HAP-1 (cell line): ENCODE measurements around the gene AXDND1.
A peak's percentile ranks its signal among the peaks of the same experiment; 100 is the strongest.
"Not testable (repeated sequence)": the region's sequence is repeated elsewhere in the genome, so short reads cannot be mapped to it uniquely, and the experiment has no call there.

Source experiments
- DNase-seq, 2 experiments: peaks; one replicate each; pipeline ENCODE4 v3.0.0-alpha.2; 2016 to 2020; ENCODE audit warnings: low spot score in 2 of 2
- H3K27me3 ChIP-seq: fragments of 250-450 bp; sonication (Bioruptor Pico); 2 replicates; pipeline ENCODE4 v1.5.1; 2020; ENCODE audit warnings: low read depth, mild to moderate bottlenecking, moderate library complexity
- H3K36me3 ChIP-seq: fragments of 250-450 bp; sonication (Bioruptor Pico); replicated peaks from 2 replicates; pipeline ENCODE4 v1.5.1; 2020; ENCODE audit warnings: mild to moderate bottlenecking
- H3K4me1 ChIP-seq: fragments of 250-450 bp; sonication (Bioruptor Pico); 2 replicates; pipeline ENCODE4 v1.5.1; 2020; ENCODE audit warnings: mild to moderate bottlenecking
- H3K4me3 ChIP-seq: fragments of 250-450 bp; sonication (Bioruptor Pico); 2 replicates; pipeline ENCODE4 v1.5.1; 2020; ENCODE audit warnings: mild to moderate bottlenecking, moderate library complexity
- H3K9me3 ChIP-seq: fragments of 250-450 bp; sonication (Bioruptor Pico); 2 replicates; pipeline ENCODE4 v1.5.1; 2020; ENCODE audit warnings: mild to moderate bottlenecking, moderate library complexity
- in situ Hi-C: fragments of 300-500 bp; cut with MboI; formaldehyde crosslinking; loops from 3 replicates; pipeline ENCODE4 v1.14.3; 2020; ENCODE audit warnings: low sequenced_read_pairs, inconsistent platforms, mixed read lengths

The AXDND1 gene

GRCh38 chr1:179341943-179342547 is 23.7 kb upstream of the AXDND1 start:
- no peak for DNase-seq
- no peaks in the 10 kb centered on the region for H3K27me3 ChIP-seq
- H3K4me1 ChIP-seq: no peaks in the 10 kb centered on the region
- no peaks in the 10 kb centered on the region for H3K9me3 ChIP-seq
- in situ Hi-C loops: no loop called here
- peaks cover 58% of the 10 kb centered on the region for H3K36me3 ChIP-seq
- no peak overlapping the region for H3K4me3 ChIP-seq

DNA sequence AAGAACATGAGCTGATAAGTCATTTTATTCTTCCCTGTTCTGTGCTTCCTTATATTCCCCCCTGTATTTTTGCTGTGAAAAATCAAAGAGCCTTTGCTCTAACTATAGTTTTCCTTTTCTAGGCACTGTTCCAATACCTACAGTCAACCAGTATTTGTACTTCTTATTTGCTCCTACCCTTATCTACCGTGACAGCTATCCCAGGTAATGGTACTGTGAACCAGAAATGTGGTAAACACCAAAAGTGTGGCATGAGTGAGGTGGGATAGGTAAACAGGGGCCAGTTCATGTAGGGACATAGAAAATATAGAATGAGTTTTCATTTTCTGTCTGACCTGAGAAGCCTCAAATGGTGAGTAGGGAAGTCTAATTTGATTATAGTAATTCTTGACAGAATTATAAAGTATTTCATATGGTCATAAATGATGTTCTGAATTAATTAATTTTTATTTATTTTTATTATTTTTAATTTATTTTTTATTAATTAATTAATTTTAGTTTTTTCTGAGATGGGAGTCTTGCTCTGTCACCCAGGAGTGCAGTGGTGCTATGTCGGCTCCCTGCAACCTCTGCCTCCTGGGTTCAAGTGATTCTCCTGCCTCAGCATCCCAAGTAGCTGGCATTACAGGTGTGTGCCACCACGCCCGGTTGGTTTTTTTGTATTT is 22.9 kb upstream of the AXDND1 start:
- DNase-seq: no peak
- in situ Hi-C loops: no loop called here
- Histone ChIP-seq H3K36me3 (peaks cover 55% of the 10 kb centered on the region), H3K27me3 (no peaks in the 10 kb centered on the region), H3K4me3 (no peak overlapping the region), H3K9me3 (no peaks in the 10 kb centered on the region), H3K4me1 (no peaks in the 10 kb centered on the region)

- H3K36me3 ChIP-seq: peaks cover 62% of the 10 kb centered on the region
- H3K4me1 ChIP-seq: no peaks in the 10 kb centered on the region
- H3K4me3 ChIP-seq: no peak overlapping the region
- DNase-seq: no peak
- in situ Hi-C loops: no loop called here
- no peaks in the 10 kb centered on the region for H3K9me3 ChIP-seq
- H3K27me3 ChIP-seq: no peaks in the 10 kb centered on the region
Observed at GRCh38 chr1:179351281-179351680, 14.5 kb upstream of the AXDND1 start.

GRCh38 chr1:179352236-179352635 is 13.5 kb upstream of the AXDND1 start:
- Histone ChIP-seq H3K9me3 (no peaks in the 10 kb centered on the region), H3K4me1 (no peaks in the 10 kb centered on the region), H3K27me3 (no peaks in the 10 kb centered on the region), H3K36me3 (peaks cover 57% of the 10 kb centered on the region), H3K4me3 (no peak overlapping the region)
- no peak for DNase-seq
- in situ Hi-C loops: no loop called here

- Histone ChIP-seq H3K4me1 (no peaks in the 10 kb centered on the region), H3K36me3 (peaks cover 50% of the 10 kb centered on the region), H3K9me3 (no peaks in the 10 kb centered on the region), H3K4me3 (no peak overlapping the region), H3K27me3 (no peaks in the 10 kb centered on the region)
- DNase-seq: no peak
- in situ Hi-C loops: no loop called here
Observed at GRCh38 chr1:179353546-179353945, 12.2 kb upstream of the AXDND1 start.

DNA sequence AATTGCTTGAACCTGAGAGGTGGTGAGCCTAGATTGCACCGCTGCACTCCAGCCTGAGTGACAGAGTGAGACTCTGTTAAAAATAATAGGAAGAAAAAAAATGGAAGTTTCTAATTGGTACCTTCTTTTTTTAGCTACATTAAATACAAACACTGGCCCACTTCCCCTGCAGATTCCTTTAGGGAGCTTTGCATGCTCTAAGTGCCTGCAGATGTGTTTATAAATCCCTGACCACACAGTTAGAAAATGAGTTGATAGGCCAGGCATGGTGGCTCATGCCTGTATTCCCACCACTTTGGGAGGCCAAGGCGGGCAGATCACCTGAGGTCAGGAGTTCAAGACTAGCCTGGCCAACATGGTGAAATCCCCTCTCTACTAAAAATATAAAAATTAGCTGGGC is 4.1 kb upstream of the AXDND1 start:
- DNase-seq, H3K36me3 ChIP-seq, H3K27me3 ChIP-seq, in situ Hi-C loops, H3K4me3 ChIP-seq, H3K9me3 ChIP-seq: not testable (repeated sequence)
- peaks cover 14% of the 10 kb centered on the region for H3K4me1 ChIP-seq

DNA sequence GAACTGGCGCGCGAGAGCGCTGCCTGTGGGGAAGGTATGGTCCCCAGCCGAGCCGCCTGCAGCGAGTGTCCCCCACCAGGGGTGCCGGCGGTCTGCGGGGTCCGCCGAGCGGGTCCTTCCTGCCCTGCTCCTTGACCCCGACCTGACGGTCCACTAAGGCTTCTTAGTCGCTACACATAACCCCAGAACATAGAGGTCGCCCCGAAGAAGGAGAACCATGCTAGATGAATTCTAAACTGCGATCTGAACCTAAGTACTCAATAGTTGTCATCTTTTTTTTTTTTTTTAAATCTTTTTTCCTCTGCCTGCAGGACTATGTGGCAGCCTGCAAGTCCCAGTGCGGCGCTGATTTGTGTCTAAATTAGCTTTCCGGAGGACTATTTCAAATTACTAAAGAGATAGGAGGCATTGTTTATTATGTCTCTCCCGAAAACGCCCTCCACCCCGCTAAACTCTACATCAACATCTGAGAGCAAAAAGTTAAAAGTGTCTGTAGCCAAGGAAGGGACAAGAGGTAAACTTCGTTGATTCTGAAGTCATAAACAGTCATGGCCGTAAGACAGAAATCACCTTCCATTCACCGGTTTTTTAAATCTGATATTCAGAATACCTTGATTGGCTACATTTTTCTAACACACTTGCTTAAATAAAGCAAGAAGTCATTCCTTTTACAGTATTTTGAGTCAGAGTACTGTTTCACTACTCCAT is 476 bp downstream of the AXDND1 start:
- peak in 1 of 2 experiments; percentile 5 for DNase-seq
- in situ Hi-C loops: loop anchor here (5.0 kb wide), 1 partner anchor 284 kb away; the partner anchor contains the start of gene TOR3A
- no peaks in the 10 kb centered on the region for H3K27me3 ChIP-seq
- no peaks in the 10 kb centered on the region for H3K9me3 ChIP-seq
- H3K36me3 ChIP-seq: no peaks in the 10 kb centered on the region
- peak overlapping the region; percentile 63 for H3K4me3 ChIP-seq
- peaks cover 14% of the 10 kb centered on the region for H3K4me1 ChIP-seq

- H3K36me3 ChIP-seq: no peaks in the 10 kb centered on the region
- no peaks in the 10 kb centered on the region for H3K9me3 ChIP-seq
- DNase-seq: peak; percentile 45 to 76
- no peak overlapping the region for H3K4me3 ChIP-seq
- H3K27me3 ChIP-seq: no peaks in the 10 kb centered on the region
- H3K4me1 ChIP-seq: no peaks in the 10 kb centered on the region
- in situ Hi-C loops: loop anchor here (5.0 kb wide), 1 partner anchor 288 kb away; the partner anchor contains the start of gene TOR3A
Observed at GRCh38 chr1:179369751-179370341, 4.1 kb downstream of the AXDND1 start.

GRCh38 chr1:179372160-179372559 is 6.4 kb downstream of the AXDND1 start:
- in situ Hi-C loops: no loop called here
- DNase-seq: no peak
- H3K36me3 ChIP-seq: no peaks in the 10 kb centered on the region
- no peaks in the 10 kb centered on the region for H3K27me3 ChIP-seq
- H3K9me3 ChIP-seq: no peaks in the 10 kb centered on the region
- no peaks in the 10 kb centered on the region for H3K4me1 ChIP-seq
- no peak overlapping the region for H3K4me3 ChIP-seq

- Histone ChIP-seq H3K27me3 (no peaks in the 10 kb centered on the region), H3K4me3 (no peak overlapping the region), H3K4me1 (no peaks in the 10 kb centered on the region), H3K36me3 (no peaks in the 10 kb centered on the region), H3K9me3 (no peaks in the 10 kb centered on the region)
- no peak for DNase-seq
- in situ Hi-C loops: loop anchor here (25.0 kb wide), 1 partner anchor 839 kb away; no protein-coding TSS in a partner anchor
Observed at GRCh38 chr1:179376223-179376622, 10.5 kb downstream of the AXDND1 start.

DNA sequence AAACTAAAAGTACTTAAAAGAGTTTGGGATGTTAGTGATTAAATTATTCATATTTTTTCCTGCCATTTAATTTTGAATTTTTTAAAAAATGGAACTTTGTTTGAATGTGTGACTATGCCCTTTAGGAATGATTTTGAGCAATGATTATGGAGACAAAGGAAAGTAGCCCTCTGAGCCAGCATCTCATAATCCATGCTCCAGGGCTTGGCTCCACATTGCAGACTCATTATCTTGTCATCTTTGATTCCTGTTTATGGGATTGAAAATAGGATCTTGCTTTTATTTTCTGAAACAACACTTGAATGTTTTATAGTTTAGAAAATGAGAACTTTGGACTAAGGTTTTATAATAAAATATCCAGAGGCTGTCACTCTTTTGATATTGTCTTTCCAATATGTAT is 14.5 kb downstream of the AXDND1 start:
- Histone ChIP-seq H3K9me3 (no peaks in the 10 kb centered on the region), H3K27me3 (no peaks in the 10 kb centered on the region), H3K36me3 (no peaks in the 10 kb centered on the region), H3K4me1 (no peaks in the 10 kb centered on the region), H3K4me3 (no peak overlapping the region)
- in situ Hi-C loops: loop anchor here (25.0 kb wide), 1 partner anchor 843 kb away; no protein-coding TSS in a partner anchor
- DNase-seq: no peak

GRCh38 chr1:179384027-179384426 is 18.3 kb downstream of the AXDND1 start:
- H3K27me3 ChIP-seq: no peaks in the 10 kb centered on the region
- no peak overlapping the region for H3K4me3 ChIP-seq
- no peaks in the 10 kb centered on the region for H3K9me3 ChIP-seq
- H3K36me3 ChIP-seq: no peaks in the 10 kb centered on the region
- no peaks in the 10 kb centered on the region for H3K4me1 ChIP-seq
- in situ Hi-C loops: loop anchor here (25.0 kb wide), 1 partner anchor 847 kb away; no protein-coding TSS in a partner anchor
- DNase-seq: no peak

- DNase-seq: no peak
- Histone ChIP-seq H3K36me3 (no peaks in the 10 kb centered on the region), H3K4me3 (no peak overlapping the region), H3K27me3 (no peaks in the 10 kb centered on the region), H3K4me1 (no peaks in the 10 kb centered on the region), H3K9me3 (no peaks in the 10 kb centered on the region)
- in situ Hi-C loops: loop anchor here (25.0 kb wide), 1 partner anchor 848 kb away; no protein-coding TSS in a partner anchor
Observed at GRCh38 chr1:179385510-179385909, 19.7 kb downstream of the AXDND1 start.
